ENCODE data around the gene MFN2. TPM values are rescaled to one million over a fixed set of nuclear protein-coding genes. Genes with fewer than 3 reads are reported as not detected.
"Not testable (repeated sequence)": the region's sequence is repeated elsewhere in the genome, so short reads cannot be mapped to it uniquely, and the experiment has no call there.

MFN2 gene
- 100 to 1,000 TPM in 1 of 2 donors, 10 to 100 TPM in 1; 75.2 to 101 TPM for total RNA-seq

DNA sequence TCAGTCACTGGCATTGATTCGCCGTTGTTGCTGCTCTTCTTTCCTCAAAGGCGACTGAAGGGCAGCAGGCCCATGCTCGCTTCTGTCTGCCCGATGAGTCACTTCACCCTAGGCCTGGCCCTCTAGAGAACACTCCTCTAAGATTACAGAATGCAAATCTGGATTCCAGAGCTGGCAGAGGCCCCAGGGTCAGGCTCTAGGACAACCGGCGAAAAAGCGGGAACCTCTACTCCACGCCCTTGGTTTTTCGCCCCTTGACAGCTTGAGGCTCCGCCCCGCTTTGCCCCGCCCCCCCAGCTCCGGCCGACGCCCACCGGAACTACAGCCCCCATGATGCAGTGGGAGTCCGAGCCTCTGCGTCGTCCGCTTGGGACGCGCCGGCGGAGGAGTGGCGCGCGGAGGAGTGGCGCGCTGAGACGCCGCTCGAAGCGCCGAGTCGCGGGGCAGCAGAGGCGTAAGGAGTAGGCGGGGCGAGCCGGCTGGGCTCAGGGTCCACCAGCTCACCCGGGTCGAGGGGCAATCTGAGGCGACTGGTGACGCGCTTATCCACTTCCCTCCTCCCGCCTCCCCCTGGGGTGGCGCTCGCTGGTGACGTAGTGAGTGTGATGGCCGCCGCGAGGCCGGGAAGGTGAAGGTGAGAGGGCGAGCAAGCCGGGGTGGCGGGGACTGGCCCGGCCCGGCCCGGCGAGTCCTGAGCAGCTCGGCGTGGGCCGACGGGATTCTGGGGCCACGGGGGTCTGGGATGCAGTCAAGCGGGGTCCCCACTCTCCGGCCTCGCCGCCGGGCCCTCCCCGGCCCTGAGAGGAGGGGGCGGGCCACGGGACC is at the start of gene MFN2:
TSS of gene MFN2 (plus strand) at position 594 of the 825 bp plus-strand sequence. CDS start 8,725 bp downstream, outside the sequence.
- Mint-ChIP-seq H3K4me3 (peak within 1 kb of the TSS; percentile 99), H3K9me3 (no peaks in the 10 kb centered on the region), H3K27me3 (no peaks in the 10 kb centered on the region), H3K36me3 (peaks cover 12% of the 10 kb centered on the region), H3K4me1 (ENCODE audit: low read depth in 2 of 2) (peaks cover 26 to 38% of the 10 kb centered on the region in 2 donors), H3K27ac (peak within 1 kb of the TSS; percentile 72 to 97)
- peak; percentile 98 for DNase-seq (ENCODE audit: low spot score)
- peak; percentile 98 for ATAC-seq

- H3K36me3 Mint-ChIP-seq: no peaks in the 10 kb centered on the region
- H3K9me3 Mint-ChIP-seq: no peaks in the 10 kb centered on the region
- ATAC-seq (no peak), DNase-seq (ENCODE audit: low spot score) (no peak)
- no peaks in the 10 kb centered on the region for H3K27me3 Mint-ChIP-seq
- H3K4me1 Mint-ChIP-seq (ENCODE audit: low read depth in 2 of 2): peaks cover 0 to 6% of the 10 kb centered on the region in 2 donors
- peak overlapping the region in 1 of 2 donors; percentile 46 for H3K27ac Mint-ChIP-seq
- no peak overlapping the region for H3K4me3 Mint-ChIP-seq
Measured at GRCh38 chr1:11930571-11931445, 49.4 kb upstream of the MFN2 start.

GRCh38 chr1:11931845-11932244 is 48.4 kb upstream of the MFN2 start:
- Mint-ChIP-seq H3K27me3 (no peaks in the 10 kb centered on the region), H3K27ac (no peak overlapping the region), H3K36me3 (no peaks in the 10 kb centered on the region), H3K4me1 (ENCODE audit: low read depth in 2 of 2) (no peaks in the 10 kb centered on the region), H3K9me3 (no peaks in the 10 kb centered on the region), H3K4me3 (no peak overlapping the region)
- ATAC-seq (no peak), DNase-seq (ENCODE audit: low spot score) (no peak)

GRCh38 chr1:11934302-11935056 is 45.8 kb upstream of the MFN2 start, which contains the start of gene PLOD1:
TSS of gene PLOD1 (plus strand) at chr1:11934717. CDS start at chr1:11934780, 63 bp downstream.
- H3K9me3 Mint-ChIP-seq: no peaks in the 10 kb centered on the region
- H3K27ac Mint-ChIP-seq: peak within 1 kb of the TSS; percentile 14 to 51
- no peaks in the 10 kb centered on the region for H3K4me1 Mint-ChIP-seq (ENCODE audit: low read depth in 2 of 2)
- DNase-seq (ENCODE audit: low spot score) (peak; percentile 86), ATAC-seq (peak; percentile 99 to 100)
- H3K27me3 Mint-ChIP-seq: no peaks in the 10 kb centered on the region
- no peaks in the 10 kb centered on the region for H3K36me3 Mint-ChIP-seq
- peak within 1 kb of the TSS; percentile 74 for H3K4me3 Mint-ChIP-seq

DNA sequence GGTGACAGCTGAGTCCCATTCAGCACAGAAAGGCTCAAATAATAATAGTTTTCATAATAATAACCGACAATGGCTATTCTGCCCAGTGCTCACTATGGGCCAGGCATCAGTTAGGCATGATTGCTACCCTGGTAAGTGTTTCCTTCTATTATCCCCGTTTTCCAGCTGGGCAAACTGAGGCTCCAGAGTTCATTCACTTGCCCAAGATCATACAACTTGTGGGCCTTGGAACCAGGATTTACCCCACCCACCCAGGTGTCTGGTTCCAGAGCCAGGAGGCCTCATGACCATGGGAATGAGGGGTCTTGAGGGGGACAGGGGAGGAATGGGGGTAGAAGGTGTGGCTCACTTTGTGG is 45.2 kb upstream of the MFN2 start:
- DNase-seq (ENCODE audit: low spot score) (no peak), ATAC-seq (no peak)
- peak overlapping the region in 1 of 2 donors; percentile 51 for H3K27ac Mint-ChIP-seq
- H3K4me3 Mint-ChIP-seq: peak overlapping the region; percentile 74
- H3K4me1 Mint-ChIP-seq (ENCODE audit: low read depth in 2 of 2): no peaks in the 10 kb centered on the region
- no peaks in the 10 kb centered on the region for H3K27me3 Mint-ChIP-seq
- H3K36me3 Mint-ChIP-seq: no peaks in the 10 kb centered on the region
- no peaks in the 10 kb centered on the region for H3K9me3 Mint-ChIP-seq

GRCh38 chr1:11935733-11936132 is 44.5 kb upstream of the MFN2 start:
- peak overlapping the region; percentile 74 for H3K4me3 Mint-ChIP-seq
- H3K9me3 Mint-ChIP-seq; H3K27ac Mint-ChIP-seq; H3K27me3 Mint-ChIP-seq; H3K36me3 Mint-ChIP-seq; H3K4me1 Mint-ChIP-seq (ENCODE audit: low read depth in 2 of 2); ATAC-seq; DNase-seq (ENCODE audit: low spot score): not testable (repeated sequence)

- ATAC-seq (no peak), DNase-seq (ENCODE audit: low spot score) (no peak)
- Mint-ChIP-seq H3K27ac (no peak overlapping the region), H3K4me1 (ENCODE audit: low read depth in 2 of 2) (peaks cover 0 to 3% of the 10 kb centered on the region in 2 donors), H3K27me3 (no peaks in the 10 kb centered on the region), H3K4me3 (no peak overlapping the region), H3K36me3 (no peaks in the 10 kb centered on the region), H3K9me3 (no peaks in the 10 kb centered on the region)
Measured at GRCh38 chr1:11938722-11939526, 41.3 kb upstream of the MFN2 start.

DNA sequence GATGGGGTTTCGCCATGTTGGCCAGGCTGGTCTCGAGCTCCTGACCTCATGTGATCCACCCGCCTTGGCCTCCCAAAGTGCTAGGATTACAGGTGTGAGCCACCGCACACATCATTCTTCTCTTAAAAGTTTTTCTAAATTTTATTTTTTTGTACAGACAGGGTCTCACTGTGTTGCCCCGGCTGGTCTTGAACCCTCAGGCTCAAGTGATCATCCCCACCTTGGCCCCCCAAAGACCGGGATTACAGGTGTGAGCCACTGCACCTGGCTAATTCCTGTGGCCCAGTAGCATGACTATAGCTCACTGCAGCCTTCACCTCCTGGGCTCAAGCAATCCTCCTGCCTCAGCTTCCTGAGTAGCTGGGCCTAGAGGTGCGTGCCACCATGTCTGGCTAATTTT is 40.5 kb upstream of the MFN2 start:
- H3K27ac Mint-ChIP-seq; H3K36me3 Mint-ChIP-seq; DNase-seq (ENCODE audit: low spot score); H3K4me1 Mint-ChIP-seq (ENCODE audit: low read depth in 2 of 2); H3K9me3 Mint-ChIP-seq; H3K4me3 Mint-ChIP-seq; ATAC-seq; H3K27me3 Mint-ChIP-seq: not testable (repeated sequence)

- DNase-seq (ENCODE audit: low spot score) (no peak), ATAC-seq (no peak)
- no peaks in the 10 kb centered on the region for H3K36me3 Mint-ChIP-seq
- H3K27me3 Mint-ChIP-seq: no peaks in the 10 kb centered on the region
- peaks cover 0 to 3% of the 10 kb centered on the region in 2 donors for H3K4me1 Mint-ChIP-seq (ENCODE audit: low read depth in 2 of 2)
- H3K9me3 Mint-ChIP-seq: no peaks in the 10 kb centered on the region
- no peak overlapping the region for H3K27ac Mint-ChIP-seq
- H3K4me3 Mint-ChIP-seq: no peak overlapping the region
Measured at GRCh38 chr1:11940260-11940921, 39.9 kb upstream of the MFN2 start.

- no peak for ATAC-seq
- Mint-ChIP-seq H3K4me3 (no peak overlapping the region), H3K27ac (peak overlapping the region in 1 of 2 donors; percentile 12), H3K27me3 (no peaks in the 10 kb centered on the region), H3K9me3 (no peaks in the 10 kb centered on the region), H3K4me1 (ENCODE audit: low read depth in 2 of 2) (peaks cover 0 to 5% of the 10 kb centered on the region in 2 donors), H3K36me3 (no peaks in the 10 kb centered on the region)
- no peak for DNase-seq (ENCODE audit: low spot score)
Measured at GRCh38 chr1:11942280-11942679, 38.0 kb upstream of the MFN2 start.

GRCh38 chr1:11943619-11944018 is 36.6 kb upstream of the MFN2 start:
- no peak overlapping the region for H3K4me3 Mint-ChIP-seq
- peaks cover 5% of the 10 kb centered on the region for H3K36me3 Mint-ChIP-seq
- no peaks in the 10 kb centered on the region for H3K9me3 Mint-ChIP-seq
- ATAC-seq (no peak), DNase-seq (ENCODE audit: low spot score) (no peak)
- peaks cover 5 to 8% of the 10 kb centered on the region in 2 donors for H3K4me1 Mint-ChIP-seq (ENCODE audit: low read depth in 2 of 2)
- H3K27me3 Mint-ChIP-seq: no peaks in the 10 kb centered on the region
- H3K27ac Mint-ChIP-seq: no peak overlapping the region

- no peak overlapping the region for H3K4me3 Mint-ChIP-seq
- ATAC-seq: no peak
- H3K36me3 Mint-ChIP-seq: peaks cover 5% of the 10 kb centered on the region
- no peak for DNase-seq (ENCODE audit: low spot score)
- H3K9me3 Mint-ChIP-seq: no peaks in the 10 kb centered on the region
- H3K27me3 Mint-ChIP-seq: no peaks in the 10 kb centered on the region
- H3K27ac Mint-ChIP-seq: no peak overlapping the region
- peaks cover 5 to 11% of the 10 kb centered on the region in 2 donors for H3K4me1 Mint-ChIP-seq (ENCODE audit: low read depth in 2 of 2)
Measured at GRCh38 chr1:11944358-11944931, 35.8 kb upstream of the MFN2 start.

Measured in natural killer cell treated with Interleukin-12 subunit alpha and Interleukin-12 subunit beta and Interleukin-15 and Interleukin-18, amount 100 ng/mL, for 72 hours (primary cell).